HL-60 (cell line): Measurements from ENCODE around the gene HOXB5.

Source experiments
- CTCF ChIP-seq: IDR thresholded peaks from one replicate; pipeline ENCODE4 v1.5.1; 2011; ENCODE audit warnings: low read length, control low read depth, inconsistent platforms; ENCODE audit not compliant: insufficient read depth
- GABPA ChIP-seq: IDR thresholded peaks from 2 replicates; pipeline ENCODE4 v1.6.1; 2012; ENCODE audit warnings: low read depth
- POLR2AphosphoS5 ChIP-seq: IDR thresholded peaks from 2 replicates; pipeline ENCODE4 v1.6.1; 2012; ENCODE audit warnings: low read depth
- REST ChIP-seq: IDR thresholded peaks from 2 replicates; pipeline ENCODE4 v1.6.1; 2012; ENCODE audit warnings: low read depth; ENCODE audit not compliant: insufficient replicate concordance
- SPI1 ChIP-seq: IDR thresholded peaks from 2 replicates; pipeline ENCODE4 v1.6.1; 2012; ENCODE audit warnings: low read depth, mild to moderate bottlenecking, borderline replicate concordance

GRCh38 chr17:48626245-48627117 lies 32.9 kb upstream of the HOXB5 start, which contains the start of gene HOXB9:
- TF ChIP-seq CTCF = no peak
- no peak for TF ChIP-seq GABPA
- TF ChIP-seq POLR2AphosphoS5 = no peak
- TF ChIP-seq SPI1 = no peak
- no peak for TF ChIP-seq REST
